CD14-positive monocyte (primary cell): ENCODE data around the gene EFEMP2. TPM values are rescaled to one million over a fixed set of nuclear protein-coding genes. Genes with fewer than 3 reads are reported as not detected.

Experiments
- DNase-seq, 3 donors: peaks; one replicate each; pipeline ENCODE4 v3.0.0-alpha.2; 2011 to 2022
- H2AFZ ChIP-seq: 2 replicates; pipeline ENCODE4 v1.6.0; 2012; ENCODE audit warnings: mild to moderate bottlenecking, low read depth, low read length, inconsistent platforms; ENCODE audit not compliant: insufficient read depth, poor library complexity, severe bottlenecking
- H3K27ac ChIP-seq, 2 donors: 1 replicate in 1 of 2; 2 replicates in 1 of 2; pipeline ENCODE4 v1.5.1; 2012 to 2013; ENCODE audit warnings: low read length in 2 of 2, control low read depth in 1 of 2, inconsistent platforms in 1 of 2, low read depth in 1 of 2, mild to moderate bottlenecking in 1 of 2
- H3K27me3 ChIP-seq, 2 donors: one replicate each; pipeline versions ENCODE4 v1.6.0 to v1.6.1; 2011 to 2013; ENCODE audit warnings: low read length in 2 of 2; ENCODE audit not compliant: control insufficient read depth in 2 of 2, insufficient read depth in 2 of 2
- H3K36me3 ChIP-seq, 2 donors: replicated peaks in 1 of 2; 1 replicate in 1 of 2; 2 replicates in 1 of 2; pipeline versions ENCODE4 v1.5.1 to v1.6.1; 2012 to 2013; ENCODE audit warnings: low read length in 2 of 2, control low read depth in 1 of 2, inconsistent platforms in 1 of 2, mild to moderate bottlenecking in 1 of 2; ENCODE audit not compliant: insufficient read depth in 2 of 2, control insufficient read depth in 1 of 2
- H3K4me1 ChIP-seq, 2 donors: 1 replicate in 1 of 2; 2 replicates in 1 of 2; pipeline versions ENCODE4 v1.5.1 to v1.6.1; 2012 to 2013; ENCODE audit warnings: low read length in 2 of 2, control low read depth in 1 of 2, inconsistent platforms in 1 of 2, mild to moderate bottlenecking in 1 of 2, moderate library complexity in 1 of 2; ENCODE audit not compliant: insufficient read depth in 2 of 2, control insufficient read depth in 1 of 2
- H3K4me2 ChIP-seq: replicated peaks from 2 replicates; pipeline ENCODE3; 2012; ENCODE audit warnings: low read length, moderate library complexity, mild to moderate bottlenecking; ENCODE audit not compliant: poor library complexity, severe bottlenecking; ENCODE audit errors: extremely low read depth
- H3K4me3 ChIP-seq, 3 experiments: fragments of 200-600 bp in 1 of 3; sonication (generic) in 1 of 3; replicated peaks in 1 of 3; 1 replicate in 2 of 3; 2 replicates in 1 of 3; pipeline ENCODE4 v1.5.1; 2011 to 2013; ENCODE audit warnings: low read length in 3 of 3, mild to moderate bottlenecking in 3 of 3, control low read depth in 2 of 3, low read depth in 2 of 3, inconsistent platforms in 1 of 3, moderate library complexity in 1 of 3
- H3K79me2 ChIP-seq: 2 replicates; pipeline ENCODE4 v1.6.0; 2012; ENCODE audit warnings: mild to moderate bottlenecking, control low read depth, inconsistent platforms, low read length, moderate library complexity; ENCODE audit not compliant: insufficient read depth
- H3K9ac ChIP-seq: 2 replicates; pipeline ENCODE4 v1.6.0; 2017; ENCODE audit warnings: low read length, mild to moderate bottlenecking; ENCODE audit not compliant: insufficient read depth, poor library complexity, severe bottlenecking
- H3K9me3 ChIP-seq, 2 donors: replicated peaks in 1 of 2; 1 replicate in 1 of 2; 2 replicates in 1 of 2; pipeline versions ENCODE4 v1.5.1 to v1.6.1; 2012 to 2013; ENCODE audit warnings: low read length in 2 of 2, control low read depth in 1 of 2; ENCODE audit not compliant: control insufficient read depth in 1 of 2, insufficient read depth in 1 of 2
- H4K20me1 ChIP-seq: 2 replicates; pipeline ENCODE4 v1.6.0; 2012; ENCODE audit warnings: mild to moderate bottlenecking, low read length, control low read depth, moderate library complexity; ENCODE audit not compliant: insufficient read depth
- H3K27ac Mint-ChIP-seq, 7 donors: one replicate each; pipeline ENCODE4 v1.8.0; 2020; ENCODE audit warnings: mild to moderate bottlenecking in 7 of 7, mixed read lengths in 7 of 7, moderate library complexity in 6 of 7, inconsistent platforms in 2 of 7
- H3K27me3 Mint-ChIP-seq, 3 donors: one replicate each; pipeline ENCODE4 v1.8.0; 2021 to 2022; ENCODE audit warnings: low read depth in 3 of 3, mild to moderate bottlenecking in 3 of 3, mixed read lengths in 3 of 3, moderate library complexity in 3 of 3, inconsistent platforms in 1 of 3
- H3K36me3 Mint-ChIP-seq, 2 donors: one replicate each; pipeline ENCODE4 v1.8.0; 2020; ENCODE audit warnings: mixed read lengths in 2 of 2, inconsistent platforms in 1 of 2, mild to moderate bottlenecking in 1 of 2
- H3K4me1 Mint-ChIP-seq: one replicate; pipeline ENCODE4 v1.8.0; 2020; ENCODE audit warnings: mild to moderate bottlenecking, mixed read lengths
- H3K4me3 Mint-ChIP-seq, 2 donors: one replicate each; pipeline ENCODE4 v1.8.0; 2020; ENCODE audit warnings: mild to moderate bottlenecking in 2 of 2, mixed read lengths in 2 of 2, moderate library complexity in 1 of 2
- H3K9me3 Mint-ChIP-seq, 7 donors: one replicate each; pipeline ENCODE4 v1.8.0; 2020 to 2022; ENCODE audit warnings: mixed read lengths in 7 of 7, mild to moderate bottlenecking in 6 of 7, moderate library complexity in 6 of 7, inconsistent platforms in 2 of 7
- CTCF ChIP-seq: fragments of 200-600 bp; IDR thresholded peaks from one replicate; pipeline ENCODE4 v1.8.0; 2022; ENCODE audit warnings: antibody characterized with exemption, mild to moderate bottlenecking
- WGBS: methylation state at CpG from one replicate; pipeline ENCODE4 v1.1.5; 2013; ENCODE audit warnings: missing lambda C conversion rate; ENCODE audit not compliant: insufficient coverage; 5-methylcytosine and 5-hydroxymethylcytosine counted together
- intact Hi-C, 2 donors: fragments of 100-400 bp; cut with micrococcal nuclease; formaldehyde crosslinking; loops; one replicate each; pipeline versions ENCODE4 v1.15.0 to v1.15.1; 2023
- polyA plus RNA-seq, 3 donors: library from polyadenylated mRNA; depleted of rRNA in 1 of 3; unstranded in 2 of 3; stranded (reverse) in 1 of 3; fragments of 300-500 nt in 2 of 3; fragments of >200 nt in 1 of 3; fragmentation: Illumina TruSeq in 2 of 3; gene quantifications; 1 replicate in 2 of 3; 2 replicates in 1 of 3; pipeline ENCODE4 v1.2.3, GENCODE V29; 2012 to 2021

Gene EFEMP2
- polyA plus RNA-seq, 3 donors: 0.44 to 14.7 TPM; not detected in 1

- H3K9me3 ChIP-seq: no peaks in the 10 kb centered on the region
- H3K27ac ChIP-seq: no peak overlapping the region
- H4K20me1 ChIP-seq: no peaks in the 10 kb centered on the region
- Mint-ChIP-seq H3K27ac (no peak overlapping the region), H3K27me3 (peaks cover 0 to 5% (median 3%) of the 10 kb centered on the region in 3 donors), H3K9me3 (no peaks in the 10 kb centered on the region), H3K4me3 (no peak overlapping the region), H3K4me1 (no peaks in the 10 kb centered on the region), H3K36me3 (no peaks in the 10 kb centered on the region)
- H3K4me3 ChIP-seq: no peak overlapping the region
- H3K9ac ChIP-seq: no peak overlapping the region
- H3K36me3 ChIP-seq: no peaks in the 10 kb centered on the region
- intact Hi-C loops: no loop called here
- WGBS: no CpG with 5 or more reads among the region's 3 CpGs
- no peak overlapping the region for H3K4me2 ChIP-seq
- H3K27me3 ChIP-seq: no peaks in the 10 kb centered on the region
- H3K4me1 ChIP-seq: no peaks in the 10 kb centered on the region
- no peaks in the 10 kb centered on the region for H3K79me2 ChIP-seq
- H2AFZ ChIP-seq: no peak overlapping the region
- TF ChIP-seq CTCF: no peak
- DNase-seq: no peak
Observed at GRCh38 chr11:65843811-65844210, 28.8 kb downstream of the EFEMP2 start.

- Histone ChIP-seq H3K4me2 (no peak overlapping the region), H4K20me1 (no peaks in the 10 kb centered on the region), H3K27me3 (no peaks in the 10 kb centered on the region), H3K36me3 (no peaks in the 10 kb centered on the region), H3K4me1 (no peaks in the 10 kb centered on the region), H3K79me2 (no peaks in the 10 kb centered on the region), H3K9ac (no peak overlapping the region), H3K4me3 (no peak overlapping the region), H3K9me3 (peaks cover 0 to 2% of the 10 kb centered on the region in 2 donors), H2AFZ (no peak overlapping the region), H3K27ac (no peak overlapping the region)
- peaks cover 0 to 3% (median 2%) of the 10 kb centered on the region in 3 donors for H3K27me3 Mint-ChIP-seq
- H3K4me3 Mint-ChIP-seq: no peak overlapping the region
- no peaks in the 10 kb centered on the region for H3K36me3 Mint-ChIP-seq
- intact Hi-C loops: no loop called here
- no peak for DNase-seq
- H3K9me3 Mint-ChIP-seq: peaks cover 0 to 6% (median 0%) of the 10 kb centered on the region in 7 donors
- TF ChIP-seq CTCF: no peak
- WGBS: 100% methylated on average over 4 of the region's 4 CpGs
- H3K4me1 Mint-ChIP-seq: no peaks in the 10 kb centered on the region
- no peak overlapping the region for H3K27ac Mint-ChIP-seq
Observed at GRCh38 chr11:65842144-65842543, 30.5 kb downstream of the EFEMP2 start.
